ENCODE data around the gene HES4.
"Not testable (repeated sequence)": the region's sequence is repeated elsewhere in the genome, so short reads cannot be mapped to it uniquely, and the experiment has no call there.

HES4 gene

DNA sequence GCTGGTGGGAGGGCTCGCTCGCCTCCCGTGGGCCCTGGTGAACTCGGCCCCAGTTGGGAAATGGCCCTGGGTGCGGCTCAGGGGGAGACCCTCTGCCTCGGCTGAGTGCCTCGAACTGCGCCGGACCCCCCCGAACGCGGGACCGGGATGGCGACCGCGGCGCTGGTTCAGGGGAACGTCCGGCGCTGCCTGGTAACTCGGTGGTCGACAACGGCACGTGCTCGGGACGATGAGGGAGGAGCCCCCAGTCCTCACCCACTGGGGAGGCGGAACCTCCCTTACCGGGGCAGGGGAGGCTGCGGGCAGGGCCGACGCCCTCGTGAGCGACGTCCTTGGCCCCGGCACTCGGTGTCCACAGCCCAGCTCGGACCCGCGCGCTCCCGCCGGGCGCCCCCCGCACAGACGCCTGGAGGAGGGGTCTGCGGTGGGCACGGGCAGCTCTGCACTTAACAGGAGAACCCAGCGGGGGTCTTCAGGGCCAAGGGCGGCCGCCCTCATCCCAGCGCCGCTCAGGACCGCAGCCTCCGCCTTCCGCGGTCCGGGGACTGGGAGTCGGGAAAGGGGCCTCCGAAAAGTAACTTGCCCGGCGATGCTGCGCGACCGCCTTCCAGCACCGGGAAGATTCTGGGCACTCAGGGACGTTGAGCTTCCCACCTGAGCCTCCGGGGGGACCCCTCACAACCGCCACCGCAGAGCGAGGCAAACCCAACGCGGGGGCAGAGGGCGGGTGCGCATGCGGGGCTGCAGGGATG, 1.7 kb downstream of the HES4 start:
- DNase-seq (ENCODE audit: low read depth in 2 of 2) = no peak

DNA sequence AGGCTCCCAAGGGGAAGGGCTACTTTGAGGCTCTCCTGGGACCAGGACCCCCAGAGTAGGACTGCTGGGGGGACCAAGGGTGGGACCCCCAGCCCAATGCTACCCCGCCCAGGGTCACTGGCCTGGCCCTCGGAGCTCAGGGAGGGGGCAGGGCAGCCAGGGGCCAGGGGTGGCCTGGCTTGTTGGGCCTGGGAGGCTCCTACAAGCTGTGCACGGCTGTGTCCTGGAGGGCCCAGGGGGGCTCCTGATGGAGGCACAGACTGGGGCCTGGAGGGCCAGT, 2.2 kb downstream of the HES4 start:
- DNase-seq (ENCODE audit: low read depth in 2 of 2) = no peak

DNA sequence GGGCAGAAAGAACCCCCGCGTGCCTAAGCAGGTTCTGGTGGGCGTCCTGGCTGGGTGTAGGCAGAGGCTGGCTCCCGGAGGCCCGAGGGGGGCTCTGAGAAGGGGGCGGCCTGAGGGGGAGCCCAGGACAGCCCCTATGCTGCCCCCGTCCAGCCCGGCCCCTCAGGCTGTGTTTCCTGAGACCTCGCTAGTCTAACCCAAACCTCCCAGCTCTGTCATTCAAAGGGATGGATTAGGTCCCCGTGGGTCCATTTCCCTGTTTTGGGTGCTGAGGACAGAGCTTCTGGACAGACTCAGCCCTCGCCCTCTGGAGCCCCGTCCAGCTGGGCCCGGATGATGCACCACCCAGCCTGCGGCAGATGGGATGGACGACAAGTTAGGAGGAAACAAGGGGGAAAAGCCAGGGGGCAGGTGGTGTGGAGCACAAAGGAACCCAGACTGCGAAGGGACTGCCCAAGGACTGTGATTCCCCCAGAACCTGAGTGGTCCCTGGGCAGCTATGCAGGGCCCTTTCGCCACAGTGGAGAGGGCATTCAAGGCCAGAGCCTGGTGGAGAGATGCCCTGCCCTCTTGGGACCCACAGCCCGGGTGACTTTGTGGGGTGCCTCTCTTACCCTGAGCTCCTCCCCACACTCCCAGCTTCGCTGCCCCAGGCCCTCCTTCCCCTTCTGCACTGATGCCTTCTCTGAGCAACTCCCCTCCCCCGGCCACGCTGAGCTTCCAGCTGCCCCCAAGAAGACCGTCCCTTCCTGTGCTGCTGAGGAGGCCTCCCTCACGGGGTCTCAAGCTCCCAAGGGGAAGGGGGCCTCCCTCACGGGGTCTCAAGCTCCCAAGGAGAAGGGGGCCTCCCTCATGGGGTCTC, 2.8 kb downstream of the HES4 start:
- no peak for DNase-seq (ENCODE audit: low read depth in 2 of 2)

DNA sequence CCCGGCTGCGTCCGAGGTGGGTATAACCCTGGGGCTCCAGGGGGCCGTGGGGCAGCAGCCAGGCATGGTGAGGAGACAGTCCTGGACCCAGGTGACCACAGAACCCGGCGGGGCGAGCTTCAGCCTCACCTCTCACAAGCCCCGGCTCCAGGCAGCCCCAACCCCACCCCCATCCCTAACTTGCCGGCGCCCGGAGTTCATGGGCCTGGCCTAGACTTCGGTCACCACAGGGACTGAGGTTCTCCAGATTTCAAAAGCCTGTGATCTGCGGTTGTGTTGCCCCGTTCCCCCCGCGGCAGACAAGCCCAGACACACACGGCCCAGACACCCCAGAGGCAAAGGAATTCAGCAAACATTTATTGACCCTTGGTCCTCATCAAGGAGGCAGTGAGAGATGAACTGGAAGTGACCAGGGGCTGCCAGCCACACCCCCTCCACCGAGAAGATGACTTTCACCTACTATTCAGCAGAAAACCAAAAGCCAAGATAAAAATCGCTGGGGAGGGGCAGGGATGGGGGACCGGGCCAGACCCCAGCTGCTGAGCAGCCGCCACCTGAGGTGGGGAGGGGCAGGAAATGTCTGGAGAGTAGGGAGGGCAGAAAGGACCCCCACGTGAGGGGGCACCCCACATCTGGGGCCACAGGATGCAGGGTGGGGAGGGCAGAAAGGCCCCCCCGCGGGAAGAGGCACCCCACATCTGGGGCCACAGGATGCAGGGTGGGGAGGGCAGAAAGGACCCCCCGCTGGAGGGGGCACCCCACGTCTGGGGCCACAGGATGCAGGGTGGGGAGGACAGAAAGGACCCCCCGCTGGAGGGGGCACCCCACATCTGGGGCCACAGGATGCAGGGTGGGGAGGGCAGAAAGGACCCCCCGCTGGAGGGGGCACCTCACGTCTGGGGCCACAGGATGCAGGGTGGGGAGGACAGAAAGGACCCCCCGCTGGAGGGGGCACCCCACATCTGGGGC, 3.9 kb downstream of the HES4 start:
- DNase-seq (ENCODE audit: low read depth in 2 of 2) = no peak

DNA sequence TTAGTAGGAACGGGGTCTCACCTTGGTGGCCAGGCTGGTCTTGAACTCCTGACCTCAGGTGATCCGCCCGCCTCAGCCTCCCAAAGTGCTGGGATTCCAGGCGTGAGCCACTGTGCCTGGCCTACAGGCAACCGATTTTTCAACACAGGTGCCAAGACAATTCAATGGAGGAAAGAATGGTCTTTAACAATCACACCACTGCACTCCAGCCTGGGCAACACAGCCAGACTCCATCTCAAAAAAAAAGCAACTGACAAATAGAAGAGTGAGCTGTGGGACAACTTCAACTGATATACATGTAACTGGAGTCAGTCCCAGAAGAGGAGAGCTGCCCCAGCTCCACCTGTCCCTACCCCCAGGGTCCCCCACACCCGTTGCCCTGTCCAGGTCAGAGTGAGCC, 5.4 kb downstream of the HES4 start:
- DNase-seq (ENCODE audit: low read depth in 2 of 2) = not testable (repeated sequence)

GRCh38 chr1:993379-993995, 6.4 kb downstream of the HES4 start:
- DNase-seq (ENCODE audit: low read depth in 2 of 2) = no peak

DNA sequence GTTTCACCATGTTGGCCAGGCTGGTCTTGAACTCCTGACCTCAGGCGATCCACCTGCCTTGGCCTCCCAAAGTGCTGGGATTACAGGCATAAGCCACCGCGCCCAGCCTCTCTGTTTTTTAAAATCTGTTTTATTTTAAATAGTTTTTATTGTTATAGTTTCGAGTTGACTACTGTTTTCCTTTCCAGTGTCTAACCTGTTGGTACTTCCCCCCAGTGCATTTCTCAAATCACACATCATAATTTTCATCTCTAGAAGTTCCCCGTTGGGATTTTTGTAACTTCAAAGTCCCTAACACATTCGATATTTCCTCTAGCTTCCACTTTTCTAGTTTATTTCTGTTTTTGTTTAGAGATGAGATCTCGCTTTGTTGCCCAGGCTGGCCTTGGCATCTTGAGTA, 7.5 kb downstream of the HES4 start:
- DNase-seq (ENCODE audit: low read depth in 2 of 2) = no peak

DNA sequence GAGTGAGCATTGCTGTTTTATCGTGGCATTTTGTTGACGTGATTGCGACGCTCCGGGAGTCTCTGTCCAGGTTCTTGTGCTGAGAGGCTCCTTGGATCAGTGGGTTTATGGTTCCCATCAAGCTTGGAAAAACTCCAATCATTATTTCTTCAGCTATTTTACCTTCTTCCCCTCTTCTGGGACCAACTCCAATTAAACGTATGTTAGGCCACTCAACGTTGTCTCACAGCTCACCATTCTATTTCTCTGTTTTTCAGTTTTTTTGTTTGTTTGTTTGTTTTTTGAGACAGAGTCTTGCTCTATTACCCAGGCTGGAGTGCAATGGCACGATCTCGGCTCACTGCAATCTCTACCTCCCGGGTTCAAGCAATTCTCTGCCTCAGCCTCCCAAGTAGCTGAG, 8.0 kb downstream of the HES4 start:
- DNase-seq (ENCODE audit: low read depth in 2 of 2) = no peak

DNA sequence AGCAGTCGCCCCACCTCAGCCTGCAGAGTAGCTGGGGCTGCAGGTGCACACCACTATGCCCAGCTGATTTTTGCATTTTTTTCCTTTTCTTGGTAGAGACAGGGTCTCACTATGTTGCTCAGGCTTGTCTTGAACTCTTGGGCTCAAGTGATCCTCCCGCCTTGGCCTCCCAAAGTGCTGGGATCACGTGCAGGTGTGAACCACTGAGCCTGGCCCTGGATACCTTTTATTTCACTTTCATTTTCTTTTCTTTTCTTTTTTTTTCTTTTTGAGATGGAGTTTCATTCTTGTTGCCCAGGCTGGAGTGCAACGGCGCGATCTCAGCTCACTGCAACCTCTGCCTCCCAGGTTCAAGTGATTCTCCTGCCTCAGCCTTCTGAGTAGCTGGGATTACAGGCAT, 8.6 kb downstream of the HES4 start:
- not testable (repeated sequence) for DNase-seq (ENCODE audit: low read depth in 2 of 2)

DNA sequence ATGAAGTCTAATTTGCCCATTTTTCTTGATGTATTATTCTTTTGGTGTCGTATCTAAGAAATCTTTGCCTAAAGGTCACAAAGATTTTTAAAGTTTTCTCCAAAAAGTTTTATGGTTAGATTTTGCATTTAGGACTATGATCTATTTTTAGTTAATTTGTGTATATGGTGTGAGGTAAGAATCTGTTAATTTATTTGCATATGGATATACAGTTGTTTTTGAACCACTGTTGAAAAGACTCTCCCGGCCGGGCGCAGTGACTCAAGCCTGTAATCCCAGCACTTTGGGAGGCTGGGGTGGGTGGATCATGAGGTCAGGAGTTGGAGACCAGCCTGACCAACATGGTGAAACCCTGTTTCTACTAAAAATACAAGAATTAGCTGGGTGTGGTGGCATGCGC, 11.8 kb downstream of the HES4 start:
- DNase-seq (ENCODE audit: low read depth in 2 of 2) = not testable (repeated sequence)

- DNase-seq (ENCODE audit: low read depth in 2 of 2) = no peak
Observed at GRCh38 chr1:985126-985525, 14.8 kb downstream of the HES4 start.

- no peak for DNase-seq (ENCODE audit: low read depth in 2 of 2)
Observed at GRCh38 chr1:984476-984814, 15.5 kb downstream of the HES4 start.

DNA sequence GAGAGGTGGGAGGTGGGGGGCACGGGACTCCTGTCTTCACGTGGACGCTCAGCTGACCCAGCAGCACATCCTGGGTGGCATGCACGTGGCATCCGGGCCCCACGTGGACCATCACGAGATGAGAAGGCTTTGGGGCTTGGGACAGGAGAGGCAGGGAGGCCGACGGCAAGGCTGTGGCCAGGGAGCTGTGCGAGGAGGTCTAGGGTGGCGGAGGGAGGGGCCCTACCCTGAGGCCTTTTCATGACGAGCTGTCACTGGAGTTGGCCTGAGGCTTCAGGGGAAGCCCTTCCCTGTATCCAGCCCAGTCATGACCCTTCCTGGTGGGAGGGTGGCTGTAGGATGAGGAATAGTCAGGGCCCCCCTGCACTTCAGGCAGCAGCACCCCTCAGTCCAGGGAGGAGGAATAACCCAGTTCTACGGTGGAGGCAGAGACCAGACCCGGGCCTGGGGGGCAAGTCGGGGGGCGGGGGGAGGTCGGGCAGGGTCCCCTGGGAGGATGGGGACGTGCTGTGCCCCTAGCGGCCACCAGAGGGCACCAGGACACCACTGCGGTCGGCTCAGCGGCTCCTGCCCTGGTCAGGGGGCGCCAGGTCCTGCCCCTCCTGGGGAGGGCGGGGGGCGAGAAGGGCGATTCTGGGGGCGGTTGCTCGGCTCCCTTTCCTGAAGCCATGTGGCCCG, 16.0 kb downstream of the HES4 start:
- no peak for DNase-seq (ENCODE audit: low read depth in 2 of 2)

DNA sequence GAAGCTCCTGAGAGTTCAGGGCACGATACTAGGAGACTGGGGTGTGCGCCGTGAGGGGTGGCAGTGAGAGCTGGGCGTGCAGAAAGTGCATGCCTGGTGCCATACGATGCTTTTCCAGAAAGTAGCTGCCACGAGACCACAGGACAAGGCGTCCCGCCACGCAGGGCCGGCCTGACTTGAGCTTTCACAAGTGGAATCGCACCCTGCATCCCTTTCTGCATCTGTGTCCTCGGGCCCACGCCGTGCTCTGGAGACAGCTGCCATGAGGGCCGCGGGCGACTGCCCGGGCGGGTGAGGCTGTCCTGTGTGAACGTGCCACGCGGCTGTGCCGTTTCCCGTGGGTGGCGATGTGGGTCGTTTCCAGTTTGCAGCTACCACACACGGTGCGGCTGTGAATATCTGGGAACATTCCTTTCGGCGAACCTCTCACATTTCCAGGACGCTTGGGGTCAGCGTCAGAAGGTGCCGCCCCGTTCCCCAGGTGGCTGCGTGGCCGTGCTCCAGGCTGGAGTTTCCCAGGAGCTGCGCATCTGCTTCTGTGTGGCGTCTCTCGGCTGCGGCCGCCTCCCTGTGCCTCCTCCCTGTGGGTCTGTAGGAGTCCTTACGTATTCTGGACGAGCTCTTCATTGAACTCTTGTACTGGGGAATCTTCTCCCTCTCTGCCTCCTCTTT, 17.0 kb downstream of the HES4 start:
- DNase-seq (ENCODE audit: low read depth in 2 of 2) = no peak

DNA sequence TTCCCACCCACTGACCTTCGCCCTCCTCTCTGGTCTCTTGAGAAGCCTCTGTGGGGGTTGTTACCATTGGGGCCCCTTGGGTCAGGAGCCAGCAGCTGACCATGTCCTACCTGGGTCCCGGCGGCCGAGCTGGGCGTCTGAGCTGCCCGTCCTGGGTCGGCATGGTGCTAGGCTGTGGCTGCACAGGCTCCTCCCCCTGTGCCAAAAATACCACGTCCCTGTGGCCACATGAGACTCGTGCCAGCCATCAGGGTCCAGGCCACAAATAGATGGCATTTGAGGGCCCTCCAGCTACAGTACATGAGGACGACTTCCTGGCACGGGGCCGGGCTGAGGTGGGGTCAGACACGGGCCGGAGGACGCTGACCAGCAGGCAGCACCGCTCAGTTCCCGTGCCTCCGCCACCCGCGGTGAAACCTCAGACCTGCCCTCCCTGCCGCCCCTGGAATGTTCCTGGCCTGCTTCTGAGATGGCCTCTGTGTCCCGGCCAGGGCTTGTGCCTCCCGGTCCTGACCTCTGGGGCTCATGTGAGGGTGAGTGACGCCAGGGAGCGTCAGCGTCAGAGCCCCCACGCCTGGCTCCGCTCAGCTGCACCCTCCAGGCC, 17.8 kb downstream of the HES4 start, which contains the start of gene PERM1:
PERM1 (minus strand) TSS at position 139 of the 604 bp plus-strand sequence. CDS start 1,064 bp downstream, outside the sequence.
- no peak for DNase-seq (ENCODE audit: low read depth in 2 of 2)

- DNase-seq (ENCODE audit: low read depth in 2 of 2) = no peak
Observed at GRCh38 chr1:981491-981954, 18.4 kb downstream of the HES4 start.

DNA sequence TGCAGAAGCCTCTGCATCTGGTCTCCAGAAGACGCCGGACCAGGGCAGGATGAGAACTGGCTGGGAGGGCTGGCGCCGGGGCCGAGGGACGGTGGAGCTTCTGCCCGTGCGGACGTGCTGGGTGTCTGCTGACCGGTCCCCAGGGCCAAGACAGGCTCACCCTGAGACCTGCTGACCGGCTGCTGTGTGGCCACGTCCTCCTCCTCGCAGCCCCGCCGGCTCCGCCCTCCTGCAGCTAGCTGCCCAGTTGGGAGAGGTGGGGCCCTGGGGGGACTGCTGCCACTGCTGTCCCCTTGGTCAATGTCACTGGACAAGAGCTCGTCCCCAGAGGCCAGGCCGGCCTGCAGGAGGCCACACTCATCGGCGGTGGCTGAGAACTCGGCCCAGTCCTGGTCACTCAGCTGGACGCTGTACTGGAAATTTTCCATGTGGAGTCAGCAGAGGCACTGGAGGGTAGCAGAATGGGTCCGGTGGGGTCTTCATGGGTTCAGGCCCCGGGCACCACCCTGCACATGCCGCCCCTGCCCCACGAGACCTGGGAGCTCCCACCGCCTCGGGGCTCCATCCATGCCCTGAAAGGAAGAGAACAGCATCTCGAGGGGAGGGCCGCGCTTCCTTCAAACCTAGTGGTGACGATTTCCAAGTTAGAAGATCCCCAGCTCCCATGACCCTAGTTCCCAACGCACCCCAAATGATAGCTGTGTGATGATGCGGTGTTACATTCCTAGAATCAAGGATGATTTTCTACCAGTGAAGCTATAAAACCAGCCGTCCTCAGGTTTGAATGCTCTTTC, 19.1 kb downstream of the HES4 start:
- DNase-seq (ENCODE audit: low read depth in 2 of 2) = no peak

DNA sequence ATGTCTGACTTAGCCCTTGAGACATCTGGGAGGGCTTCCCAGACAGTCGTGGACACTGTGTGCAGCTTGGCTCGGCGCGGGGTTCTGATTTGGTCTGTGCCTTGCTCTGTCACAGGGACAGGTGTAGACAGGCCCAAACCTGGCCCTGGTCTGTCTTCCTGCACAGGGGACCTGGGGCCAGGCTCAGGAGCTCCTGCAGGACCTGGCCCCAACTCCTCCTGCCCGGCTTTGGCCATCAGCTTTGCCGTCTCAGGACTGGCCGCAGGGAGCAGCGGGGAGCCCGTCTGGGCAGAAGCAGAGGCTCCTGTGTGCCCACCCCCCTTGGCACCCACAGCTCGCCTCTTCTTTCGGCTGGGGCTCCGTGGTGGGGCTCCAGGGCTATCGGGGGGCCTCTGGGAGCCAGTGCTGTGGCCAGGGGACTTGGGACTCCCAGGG, 19.7 kb downstream of the HES4 start:
- DNase-seq (ENCODE audit: low read depth in 2 of 2) = no peak

DNA sequence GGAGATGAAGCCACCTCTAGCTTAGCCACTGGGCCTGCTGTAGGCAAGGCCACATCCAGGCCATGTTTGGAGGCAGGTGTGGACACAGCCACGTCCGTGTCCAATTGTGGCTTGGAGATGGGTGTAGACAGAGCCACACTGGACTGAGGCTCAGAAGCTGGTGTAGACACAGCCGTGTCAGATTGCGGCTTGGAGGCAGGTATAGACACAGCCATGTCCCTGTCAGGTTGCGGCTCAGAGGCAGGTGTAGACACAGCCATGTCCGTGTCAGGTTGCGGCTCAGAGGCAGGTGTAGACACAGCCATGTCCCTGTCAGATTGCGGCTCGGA, 20.2 kb downstream of the HES4 start:
- no peak for DNase-seq (ENCODE audit: low read depth in 2 of 2)
